K562 (cell line): ENCODE measurements around the gene TXNRD2.

ENCODE experiments used
- ASH1L ChIP-seq: fragments of 450-650 bp; IDR thresholded peaks from 2 replicates; pipeline ENCODE4 v1.6.1; 2018; ENCODE audit warnings: borderline replicate concordance, mild to moderate bottlenecking, low read depth; ENCODE audit not compliant: partially characterized antibody
- FOS ChIP-seq: IDR thresholded peaks from 3 replicates; pipeline ENCODE4 v1.6.1; 2011; ENCODE audit not compliant: insufficient read length; ENCODE audit errors: extremely low read depth
- HIVEP1 ChIP-seq: fragments of 250-450 bp; sonication (Bioruptor Pico); IDR thresholded peaks from 2 replicates; pipeline ENCODE4 v1.4.0; 2020; ENCODE audit warnings: mild to moderate bottlenecking
- POLR2A ChIP-seq: fragments of 450-650 bp; conservative IDR thresholded peaks from 2 replicates; pipeline ENCODE4 v1.6.1; 2016
- PREB ChIP-seq: sonication (generic); formaldehyde crosslinking; IDR thresholded peaks from 2 replicates; pipeline ENCODE4 v1.8.1; 2023; ENCODE audit warnings: mild to moderate bottlenecking, missing genetic modification reagents
- SRSF1 ChIP-seq: fragments of 200-400 bp; formaldehyde crosslinking; IDR thresholded peaks from 2 replicates; pipeline ENCODE4 v1.6.1; 2017; ENCODE audit warnings: mild to moderate bottlenecking, low read depth, low read length, moderate library complexity
- ZNF324 ChIP-seq: fragments of 250-450 bp; sonication (Bioruptor Pico); IDR thresholded peaks from 2 replicates; pipeline ENCODE4 v1.4.0; 2020; ENCODE audit warnings: mild to moderate bottlenecking
- TF ChIP-seq, protein P1 (sequence below), 2 experiments: fragments of 450-650 bp in 1 of 2; IDR thresholded peaks; 2 replicates each; pipeline ENCODE4 v1.6.1; 2011 to 2017; ENCODE audit warnings: low read depth in 2 of 2, antibody characterized with exemption in 1 of 2, borderline replicate concordance in 1 of 2, low read length in 1 of 2, mild to moderate bottlenecking in 1 of 2, mixed read lengths in 1 of 2; ENCODE audit not compliant: control insufficient read depth in 1 of 2
- TF ChIP-seq, protein P2 (sequence below), 3 experiments: IDR thresholded peaks in 2 of 3; conservative IDR thresholded peaks in 1 of 3; 2 replicates each; pipeline ENCODE4 v1.5.1; 2011 to 2012; ENCODE audit warnings: low read length in 3 of 3, mild to moderate bottlenecking in 3 of 3, control low read depth in 2 of 3, improper control_type of control experiment in 1 of 3, inconsistent platforms in 1 of 3, low read depth in 1 of 3, mixed read lengths in 1 of 3, moderate library complexity in 1 of 3; ENCODE audit not compliant: insufficient read depth in 2 of 3

- TF ChIP-seq ASH1L (no peak), ZNF324 (CRISPR knock-in tag) (peak; percentile 49), POLR2A (no peak), SRSF1 (no peak), FOS (no peak), PREB (CRISPR knock-in tag) (no peak), HIVEP1 (CRISPR knock-in tag) (0 out of 2 replicates have a peak, but pooled peaks have one; percentile 47)
- TF ChIP-seq, protein P1, sequence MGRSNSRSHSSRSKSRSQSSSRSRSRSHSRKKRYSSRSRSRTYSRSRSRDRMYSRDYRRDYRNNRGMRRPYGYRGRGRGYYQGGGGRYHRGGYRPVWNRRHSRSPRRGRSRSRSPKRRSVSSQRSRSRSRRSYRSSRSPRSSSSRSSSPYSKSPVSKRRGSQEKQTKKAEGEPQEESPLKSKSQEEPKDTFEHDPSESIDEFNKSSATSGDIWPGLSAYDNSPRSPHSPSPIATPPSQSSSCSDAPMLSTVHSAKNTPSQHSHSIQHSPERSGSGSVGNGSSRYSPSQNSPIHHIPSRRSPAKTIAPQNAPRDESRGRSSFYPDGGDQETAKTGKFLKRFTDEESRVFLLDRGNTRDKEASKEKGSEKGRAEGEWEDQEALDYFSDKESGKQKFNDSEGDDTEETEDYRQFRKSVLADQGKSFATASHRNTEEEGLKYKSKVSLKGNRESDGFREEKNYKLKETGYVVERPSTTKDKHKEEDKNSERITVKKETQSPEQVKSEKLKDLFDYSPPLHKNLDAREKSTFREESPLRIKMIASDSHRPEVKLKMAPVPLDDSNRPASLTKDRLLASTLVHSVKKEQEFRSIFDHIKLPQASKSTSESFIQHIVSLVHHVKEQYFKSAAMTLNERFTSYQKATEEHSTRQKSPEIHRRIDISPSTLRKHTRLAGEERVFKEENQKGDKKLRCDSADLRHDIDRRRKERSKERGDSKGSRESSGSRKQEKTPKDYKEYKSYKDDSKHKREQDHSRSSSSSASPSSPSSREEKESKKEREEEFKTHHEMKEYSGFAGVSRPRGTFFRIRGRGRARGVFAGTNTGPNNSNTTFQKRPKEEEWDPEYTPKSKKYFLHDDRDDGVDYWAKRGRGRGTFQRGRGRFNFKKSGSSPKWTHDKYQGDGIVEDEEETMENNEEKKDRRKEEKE (IDR thresholded peaks at IDR 0.05; ENCODE audit: borderline replicate concordance in 1 of 2, control insufficient read depth in 1 of 2, low read depth in 2 of 2, low read length in 1 of 2), result no peak
- TF ChIP-seq, protein P2, sequence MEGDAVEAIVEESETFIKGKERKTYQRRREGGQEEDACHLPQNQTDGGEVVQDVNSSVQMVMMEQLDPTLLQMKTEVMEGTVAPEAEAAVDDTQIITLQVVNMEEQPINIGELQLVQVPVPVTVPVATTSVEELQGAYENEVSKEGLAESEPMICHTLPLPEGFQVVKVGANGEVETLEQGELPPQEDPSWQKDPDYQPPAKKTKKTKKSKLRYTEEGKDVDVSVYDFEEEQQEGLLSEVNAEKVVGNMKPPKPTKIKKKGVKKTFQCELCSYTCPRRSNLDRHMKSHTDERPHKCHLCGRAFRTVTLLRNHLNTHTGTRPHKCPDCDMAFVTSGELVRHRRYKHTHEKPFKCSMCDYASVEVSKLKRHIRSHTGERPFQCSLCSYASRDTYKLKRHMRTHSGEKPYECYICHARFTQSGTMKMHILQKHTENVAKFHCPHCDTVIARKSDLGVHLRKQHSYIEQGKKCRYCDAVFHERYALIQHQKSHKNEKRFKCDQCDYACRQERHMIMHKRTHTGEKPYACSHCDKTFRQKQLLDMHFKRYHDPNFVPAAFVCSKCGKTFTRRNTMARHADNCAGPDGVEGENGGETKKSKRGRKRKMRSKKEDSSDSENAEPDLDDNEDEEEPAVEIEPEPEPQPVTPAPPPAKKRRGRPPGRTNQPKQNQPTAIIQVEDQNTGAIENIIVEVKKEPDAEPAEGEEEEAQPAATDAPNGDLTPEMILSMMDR (IDR thresholded peaks at IDR 0.05 in 2 of 3, conservative IDR thresholded peaks at IDR 0.05 in 1 of 3; ENCODE audit: insufficient read depth in 2 of 3, low read depth in 1 of 3, low read length in 3 of 3), result peak; percentile 29 to 50 (median 49); a peak in 5 of 6 replicates
These were observed 86.7 kb downstream of the TXNRD2 start, which contains the start of the genes GNB1L and RTL10 for GRCh38 chr22:19854778-19855503.
